Dedifferentiated amniotic fluid mesenchymal stem cell (primary cell): Measurements from ENCODE around the gene ATP8A2.

ENCODE experiments used
- DNase-seq: peaks from one replicate; pipeline ENCODE4 v3.0.0-alpha.2; 2016; ENCODE audit errors: extremely low spot score

ATP8A2 gene

GRCh38 chr13:26012995-26013394, 641.2 kb downstream of the ATP8A2 start:
- no peak for DNase-seq

GRCh38 chr13:26015271-26016125, 643.7 kb downstream of the ATP8A2 start:
- DNase-seq = no peak

GRCh38 chr13:26016189-26016588, 644.4 kb downstream of the ATP8A2 start:
- DNase-seq = no peak

GRCh38 chr13:26017196-26017921, 645.6 kb downstream of the ATP8A2 start:
- DNase-seq = no peak

GRCh38 chr13:26017932-26018665, 646.3 kb downstream of the ATP8A2 start:
- no peak for DNase-seq

- DNase-seq = no peak
Measured at GRCh38 chr13:26019251-26019650, 647.5 kb downstream of the ATP8A2 start.

GRCh38 chr13:26019881-26020870, 648.4 kb downstream of the ATP8A2 start:
- peak; percentile 29 for DNase-seq

GRCh38 chr13:26020891-26021290, 649.1 kb downstream of the ATP8A2 start:
- no peak for DNase-seq

GRCh38 chr13:26021516-26021915, 649.7 kb downstream of the ATP8A2 start:
- DNase-seq = no peak

GRCh38 chr13:26021956-26022355, 650.2 kb downstream of the ATP8A2 start:
- no peak for DNase-seq

- DNase-seq = peak; percentile 82
Measured at GRCh38 chr13:26022538-26023292, 650.9 kb downstream of the ATP8A2 start.

- DNase-seq = no peak
Measured at GRCh38 chr13:26024558-26024957, 652.8 kb downstream of the ATP8A2 start.

GRCh38 chr13:26025196-26025595, 653.4 kb downstream of the ATP8A2 start:
- DNase-seq = no peak

GRCh38 chr13:26025771-26026170, 654.0 kb downstream of the ATP8A2 start:
- DNase-seq = no peak

GRCh38 chr13:26026211-26026610, 654.4 kb downstream of the ATP8A2 start:
- DNase-seq = no peak

GRCh38 chr13:26029581-26030136, 657.9 kb downstream of the ATP8A2 start:
- no peak for DNase-seq

- DNase-seq = no peak
Measured at GRCh38 chr13:26030331-26030730, 658.6 kb downstream of the ATP8A2 start.

- no peak for DNase-seq
Measured at GRCh38 chr13:26034018-26034417, 662.2 kb downstream of the ATP8A2 start.

- DNase-seq = no peak
Measured at GRCh38 chr13:26036383-26036782, 664.6 kb downstream of the ATP8A2 start.

- DNase-seq = no peak
Measured at GRCh38 chr13:26037302-26037701, 665.5 kb downstream of the ATP8A2 start.
